K562 (cell line): ENCODE measurements around the gene FAF2. TPM values are rescaled to one million over a fixed set of nuclear protein-coding genes. Genes with fewer than 3 reads are reported as not detected.
A peak's percentile ranks its signal among the peaks of the same experiment; 100 is the strongest.

Experiments used
- ATAC-seq: fragments of 200-7000 bp; cut with Tn5 transposase; 3 replicates; pipeline ENCODE4 v1.9.1; 2020; ENCODE audit warnings: moderate library complexity
- BruUV-seq: library from RNA; stranded (reverse); fragments of 400-500 nt; replicated peaks from 2 replicates; lab custom pipeline; 2021; lab: Mats Ljungman, UMichigan
- CTCF ChIA-PET: fragments of 300-600 bp; formaldehyde crosslinking; extraction: SDS; loops from one replicate; lab custom pipeline; 2021; ENCODE audit warnings: low intra/inter-chr PET ratio; lab: Yijun Ruan, JAX
- POLR2A ChIA-PET: fragments of 300-600, 350-650 bp; sonication (Branson Sonifier 250); formaldehyde crosslinking; extraction: SDS; loops from one replicate; lab custom pipeline; 2021; ENCODE audit warnings: antibody characterized with exemption, inconsistent platforms; lab: Yijun Ruan, JAX
- DNase-seq, 4 experiments: peaks; one replicate each; pipeline versions ENCODE4 v3.0.0 to v3.0.0-alpha.2; 2011 to 2018; ENCODE audit warnings: low spot score in 3 of 4, mixed read lengths in 3 of 4; ENCODE audit errors: extremely low read depth in 1 of 4
- FAIRE-seq: peaks from 2 replicates; lab custom pipeline; 2011; peaks lifted over from hg19 to GRCh38; lab: Jason Lieb, UNC
- H2AFZ ChIP-seq: 2 replicates; pipeline ENCODE4 v1.6.0; 2011; ENCODE audit warnings: low read depth, low read length, control low read depth, inconsistent platforms
- H3K27ac ChIP-seq: fragments of 200-600 bp; 3 replicates; pipeline ENCODE4 v1.8.0; 2011; ENCODE audit warnings: low read depth, mild to moderate bottlenecking, control low read depth, inconsistent platforms, low read length, moderate library complexity, mixed read lengths; ENCODE audit errors: extremely low read depth
- H3K27me3 ChIP-seq, 2 experiments: fragments of 300-600 bp in 1 of 2; 2 replicates in 1 of 2; 3 replicates in 1 of 2; pipeline versions ENCODE4 v1.6.0 to v1.8.0; 2011; ENCODE audit warnings: inconsistent platforms in 2 of 2, low read length in 2 of 2, mild to moderate bottlenecking in 1 of 2, mixed read lengths in 1 of 2, moderate library complexity in 1 of 2; ENCODE audit not compliant: control insufficient read depth in 2 of 2, insufficient read depth in 2 of 2
- H3K36me3 ChIP-seq: fragments of 300-600 bp; 3 replicates; pipeline ENCODE4 v1.8.0; 2011; ENCODE audit warnings: mild to moderate bottlenecking, low read length, inconsistent platforms; ENCODE audit not compliant: control insufficient read depth, insufficient read depth
- H3K4me1 ChIP-seq, 2 experiments: fragments of 200-600 bp in 1 of 2; replicated peaks in 1 of 2; 2 replicates in 1 of 2; 3 replicates in 1 of 2; pipeline versions ENCODE4 v1.5.1 to v1.8.0; 2011; ENCODE audit warnings: inconsistent platforms in 2 of 2, low read length in 2 of 2, mild to moderate bottlenecking in 1 of 2, mixed read lengths in 1 of 2, moderate library complexity in 1 of 2; ENCODE audit not compliant: control insufficient read depth in 2 of 2, insufficient read depth in 2 of 2
- H3K4me2 ChIP-seq: 2 replicates; pipeline ENCODE4 v1.6.1; 2011; ENCODE audit warnings: low read length, control low read depth, inconsistent platforms, mixed read lengths; ENCODE audit not compliant: insufficient read depth
- H3K4me3 ChIP-seq: fragments of 200-600 bp; sonication (generic), shearing (Covaris generic); 2 replicates; pipeline ENCODE4 v1.5.1; 2016; ENCODE audit warnings: control low read depth, inconsistent platforms
- H3K79me2 ChIP-seq: fragments of 200-600 bp; 3 replicates; pipeline ENCODE4 v1.8.0; 2011; ENCODE audit warnings: low read length, inconsistent platforms; ENCODE audit not compliant: control insufficient read depth, insufficient read depth
- H3K9ac ChIP-seq, 2 experiments: 2 replicates each; pipeline versions ENCODE4 v1.6.0 to v1.6.1; 2011; ENCODE audit warnings: low read depth in 2 of 2, low read length in 2 of 2, control low read depth in 1 of 2, inconsistent platforms in 1 of 2, mild to moderate bottlenecking in 1 of 2, mixed read lengths in 1 of 2; ENCODE audit not compliant: insufficient read depth in 1 of 2
- H3K9me1 ChIP-seq: one replicate; pipeline ENCODE4 v1.6.0; 2011; ENCODE audit warnings: inconsistent platforms, mild to moderate bottlenecking, low read length, moderate library complexity; ENCODE audit not compliant: control insufficient read depth, insufficient read depth
- H3K9me3 ChIP-seq: replicated peaks from 2 replicates; pipeline ENCODE4 v1.5.1; 2011; ENCODE audit warnings: low read depth, low read length, inconsistent platforms; ENCODE audit not compliant: control insufficient read depth, insufficient read depth
- H4K20me1 ChIP-seq: replicated peaks from 2 replicates; pipeline ENCODE4 v1.6.1; 2011; ENCODE audit warnings: low read length, inconsistent platforms, mixed read lengths; ENCODE audit not compliant: control insufficient read depth, insufficient read depth
- CBX2 ChIP-seq: fragments of 200-600 bp; sonication (generic); IDR thresholded peaks from one replicate; pipeline ENCODE4 v1.6.1; 2012; ENCODE audit warnings: mild to moderate bottlenecking, low read length, inconsistent platforms; ENCODE audit not compliant: insufficient read depth, poor library complexity, severe bottlenecking
- CGGBP1 ChIP-seq: fragments of 250-450 bp; sonication (Bioruptor Pico); IDR thresholded peaks from 2 replicates; pipeline ENCODE4 v1.9.0; 2021; ENCODE audit warnings: mild to moderate bottlenecking
- JUND ChIP-seq, 2 experiments: IDR thresholded peaks; 2 replicates in 1 of 2; 3 replicates in 1 of 2; pipeline ENCODE4 v1.6.1; 2011; ENCODE audit warnings: borderline replicate concordance in 2 of 2, low read depth in 2 of 2, low read length in 2 of 2, improper control_type of control experiment in 1 of 2, missing biosample characterization in 1 of 2, missing genetic modification characterization in 1 of 2, missing genetic modification reagents in 1 of 2
- MITF ChIP-seq: IDR thresholded peaks from 2 replicates; pipeline ENCODE4 v1.6.1; 2014; ENCODE audit warnings: antibody characterized with exemption
- ZNF444 ChIP-seq: fragments of 250-450 bp; sonication (Bioruptor Pico); IDR thresholded peaks from 2 replicates; pipeline ENCODE4 v1.4.0; 2020; ENCODE audit warnings: mild to moderate bottlenecking, moderate library complexity
- ZNF561 ChIP-seq: fragments of 450-650 bp; formaldehyde crosslinking; conservative IDR thresholded peaks from 2 replicates; pipeline ENCODE4 v1.4.0; 2020; ENCODE audit warnings: mild to moderate bottlenecking, moderate library complexity
- ZNF77 ChIP-seq: fragments of 250-450 bp; sonication (Bioruptor Pico); IDR thresholded peaks from 2 replicates; pipeline ENCODE4 v1.5.0; 2020
- WGBS: fragments of 100-300 bp; shearing (Covaris generic); methylation state at CpG from one replicate; pipeline ENCODE4 v1.1.6; 2016; ENCODE audit warnings: low coverage, mixed read lengths; ENCODE audit not compliant: insufficient coverage; ENCODE audit errors: missing lambda C conversion rate; 5-methylcytosine and 5-hydroxymethylcytosine counted together
- in situ Hi-C: fragments of 300-500 bp; cut with MboI; formaldehyde crosslinking; loops from 4 replicates; pipeline ENCODE4 v1.15.0; 2018; ENCODE audit warnings: inconsistent platforms, mixed read lengths
- intact Hi-C: fragments of 100-400 bp; cut with micrococcal nuclease; formaldehyde crosslinking; loops from 2 replicates; pipeline ENCODE4 v1.14.2; 2022
- polyA plus RNA-seq, 8 experiments: library from polyadenylated mRNA; depleted of rRNA in 4 of 8; stranded (reverse) in 5 of 8; unstranded in 3 of 8; fragments of >200 nt; fragmentation: Nextera tagmentation in 2 of 8; fragmentation: Illumina TruSeq in 1 of 8; extraction: Ambion mirVana in 2 of 8; extraction: Trizol in 1 of 8; gene quantifications; 2 replicates each; pipeline versions ENCODE4 v1.2.1 to v1.2.3, GENCODE V29; 2011 to 2014; ENCODE audit warnings: inconsistent platforms in 1 of 8, missing spikeins in 1 of 8
- total RNA-seq, 7 experiments: library from RNA; depleted of rRNA in 6 of 7; stranded (reverse); fragments of >200 nt in 6 of 7; fragmentation: Illumina TruSeq in 2 of 7; extraction: Trizol in 2 of 7; gene quantifications; 2 replicates each; pipeline versions ENCODE4 v1.2.1 to v1.2.3, GENCODE V29; 2011 to 2021; ENCODE audit warnings: low replicate concordance in 1 of 7
- TF ChIP-seq, protein P1 (sequence below): fragments of 250-450 bp; sonication (Bioruptor Pico); IDR thresholded peaks from 2 replicates; pipeline ENCODE4 v1.8.0; 2022; ENCODE audit warnings: inconsistent platforms
- TF ChIP-seq, protein P2 (sequence below): fragments of 200-800 bp; sonication (Bioruptor generic); IDR thresholded peaks from 2 replicates; pipeline ENCODE4 v1.6.1; 2017; ENCODE audit warnings: missing genetic modification characterization, missing compliant biosample characterization

Gene FAF2
- total and polyA plus RNA-seq, 9 of the 15 experiments (the other 6 are each of a cell fraction or from before 2014, with no cell fraction given) = 25.0 to 44.6 (median 36.1) TPM

DNA sequence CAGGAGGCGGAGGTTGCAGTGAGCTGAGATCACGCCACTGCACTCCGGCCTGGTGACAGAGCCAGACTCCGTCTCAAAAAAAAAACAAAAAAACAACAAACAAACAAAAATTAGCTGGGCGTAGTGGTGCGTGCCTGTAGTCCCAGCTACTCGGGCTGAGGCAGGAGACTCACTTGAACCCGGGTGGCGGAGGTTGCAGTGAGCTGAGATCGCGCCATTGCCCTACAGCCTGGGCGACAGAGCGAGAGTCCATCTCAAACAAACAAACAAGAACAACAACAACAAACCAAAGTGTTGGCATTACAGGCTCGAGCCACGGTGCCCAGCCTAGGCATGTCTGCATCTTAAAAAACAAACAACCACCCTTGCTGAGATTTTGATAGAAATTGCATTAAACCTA, 76.8 kb downstream of the FAF2 start:
- no peak for TF ChIP-seq CBX2
- no peak for TF ChIP-seq ZNF444 (CRISPR knock-in tag)
- Histone ChIP-seq H3K4me3 (no peak overlapping the region), H3K9me1 (no peaks in the 10 kb centered on the region), H3K4me1 (peaks cover 0 to 18% of the 10 kb centered on the region in 2 experiments; a peak in 2 of 5 replicates), H3K4me2 (no peak overlapping the region), H2AFZ (no peak overlapping the region), H3K79me2 (no peaks in the 10 kb centered on the region), H3K9ac (no peak overlapping the region), H4K20me1 (no peaks in the 10 kb centered on the region), H3K36me3 (peaks cover 28% of the 10 kb centered on the region; the same call in 1 of the 3 replicates), H3K27ac (no peak overlapping the region), H3K9me3 (no peaks in the 10 kb centered on the region), H3K27me3 (peaks cover 9 to 17% of the 10 kb centered on the region in 2 experiments; a peak in 3 of 5 replicates)
- ChIA-PET POLR2A (interaction anchor here (1.1 to 5.8 kb wide), 2 partner anchors 12 to 77 kb away, joined by 4 to 39 read pairs; partner anchors contain the start of gene RNF44), CTCF (no interaction called here)
- WGBS = 86% methylated on average over 14 of the region's 15 CpGs
- intact Hi-C loops (no loop called here), in situ Hi-C loops (no loop called here)
- FAIRE-seq = peak; percentile 19
- no peak for DNase-seq
- ATAC-seq = no peak
- BruUV-seq = no TSS peak

GRCh38 chr5:176525677-176526076, 77.5 kb downstream of the FAF2 start:
- Histone ChIP-seq H3K9me1 (no peaks in the 10 kb centered on the region), H4K20me1 (no peaks in the 10 kb centered on the region), H3K9me3 (no peaks in the 10 kb centered on the region), H3K4me3 (no peak overlapping the region), H3K27me3 (peaks cover 3 to 11% of the 10 kb centered on the region in 2 experiments; a peak in 3 of 5 replicates), H3K79me2 (no peaks in the 10 kb centered on the region), H3K36me3 (peaks cover 32% of the 10 kb centered on the region; the same call in 1 of the 3 replicates), H3K4me2 (no peak overlapping the region), H3K27ac (no peak overlapping the region), H3K4me1 (peaks cover 0 to 18% of the 10 kb centered on the region in 2 experiments; a peak in 2 of 5 replicates), H3K9ac (no peak overlapping the region), H2AFZ (no peak overlapping the region)
- intact Hi-C loops (no loop called here), in situ Hi-C loops (no loop called here)
- ATAC-seq = no peak
- POLR2A ChIA-PET = interaction anchor here (1.1 to 5.8 kb wide), 2 partner anchors 11 to 78 kb away, joined by 4 to 39 read pairs; partner anchors contain the start of gene RNF44
- no peak for FAIRE-seq
- BruUV-seq = no TSS peak
- 78% methylated on average over 9 of the region's 9 CpGs for WGBS
- CTCF ChIA-PET = no interaction called here
- DNase-seq = no peak
- TF ChIP-seq, protein P1, sequence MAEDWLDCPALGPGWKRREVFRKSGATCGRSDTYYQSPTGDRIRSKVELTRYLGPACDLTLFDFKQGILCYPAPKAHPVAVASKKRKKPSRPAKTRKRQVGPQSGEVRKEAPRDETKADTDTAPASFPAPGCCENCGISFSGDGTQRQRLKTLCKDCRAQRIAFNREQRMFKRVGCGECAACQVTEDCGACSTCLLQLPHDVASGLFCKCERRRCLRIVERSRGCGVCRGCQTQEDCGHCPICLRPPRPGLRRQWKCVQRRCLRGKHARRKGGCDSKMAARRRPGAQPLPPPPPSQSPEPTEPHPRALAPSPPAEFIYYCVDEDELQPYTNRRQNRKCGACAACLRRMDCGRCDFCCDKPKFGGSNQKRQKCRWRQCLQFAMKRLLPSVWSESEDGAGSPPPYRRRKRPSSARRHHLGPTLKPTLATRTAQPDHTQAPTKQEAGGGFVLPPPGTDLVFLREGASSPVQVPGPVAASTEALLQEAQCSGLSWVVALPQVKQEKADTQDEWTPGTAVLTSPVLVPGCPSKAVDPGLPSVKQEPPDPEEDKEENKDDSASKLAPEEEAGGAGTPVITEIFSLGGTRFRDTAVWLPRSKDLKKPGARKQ = no peak
- TF ChIP-seq CGGBP1 (no peak), ZNF77 (CRISPR knock-in tag) (no peak), ZNF561 (no peak), MITF (no peak), JUND (IDR thresholded peaks at IDR 0.05; ENCODE audit: borderline replicate concordance, low read depth, low read length) (no peak), JUND (tag; IDR thresholded peaks at IDR 0.05; ENCODE audit: borderline replicate concordance, low read depth, low read length) (no peak)
- TF ChIP-seq, protein P2, sequence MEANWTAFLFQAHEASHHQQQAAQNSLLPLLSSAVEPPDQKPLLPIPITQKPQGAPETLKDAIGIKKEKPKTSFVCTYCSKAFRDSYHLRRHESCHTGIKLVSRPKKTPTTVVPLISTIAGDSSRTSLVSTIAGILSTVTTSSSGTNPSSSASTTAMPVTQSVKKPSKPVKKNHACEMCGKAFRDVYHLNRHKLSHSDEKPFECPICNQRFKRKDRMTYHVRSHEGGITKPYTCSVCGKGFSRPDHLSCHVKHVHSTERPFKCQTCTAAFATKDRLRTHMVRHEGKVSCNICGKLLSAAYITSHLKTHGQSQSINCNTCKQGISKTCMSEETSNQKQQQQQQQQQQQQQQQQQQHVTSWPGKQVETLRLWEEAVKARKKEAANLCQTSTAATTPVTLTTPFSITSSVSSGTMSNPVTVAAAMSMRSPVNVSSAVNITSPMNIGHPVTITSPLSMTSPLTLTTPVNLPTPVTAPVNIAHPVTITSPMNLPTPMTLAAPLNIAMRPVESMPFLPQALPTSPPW (CRISPR knock-in tag) = no peak
